Ovary (tissue), 3 donors: Measurements from ENCODE around the gene CABLES1.

Experiments used
- CTCF ChIP-seq, 3 donors: fragments of 450-650 bp in 2 of 3; fragments of 200-600 bp in 1 of 3; IDR thresholded peaks; one replicate each; pipeline versions ENCODE4 v1.5.1 to v1.8.0; 2016 to 2022; ENCODE audit warnings: antibody characterized with exemption in 3 of 3, mild to moderate bottlenecking in 1 of 3
- EP300 ChIP-seq: sonication (generic); formaldehyde crosslinking; IDR thresholded peaks from one replicate; pipeline ENCODE4 v1.6.1; 2017; ENCODE audit warnings: antibody characterized with exemption
- donor health status: DM: no; HTN: no; CAD: no.

- no peak for TF ChIP-seq CTCF (IDR thresholded peaks at IDR 0.05)
- no peak for TF ChIP-seq EP300
Measured at GRCh38 chr18:23176701-23177432, 41.6 kb downstream of the CABLES1 start.
